A549 (cell line): ENCODE measurements around the gene PUM2. TPM values are rescaled to one million over a fixed set of nuclear protein-coding genes. Genes with fewer than 3 reads are reported as not detected.

Experiments used
- ATAC-seq, 2 experiments: fragments of 200-7000 bp in 1 of 2; fragments of >200 bp in 1 of 2; cut with Nextera tagmentation in 1 of 2; cut with Tn5 transposase in 1 of 2; 3 replicates each; pipeline versions ENCODE4 v1.8.0 to v1.9.1; 2018 to 2020; ENCODE audit warnings: mild to moderate bottlenecking in 1 of 2, moderate library complexity in 1 of 2
- CTCF ChIA-PET: fragments of 300-600 bp; sonication (Branson Sonifier 250); formaldehyde crosslinking; extraction: SDS; loops from one replicate; lab custom pipeline; 2021; ENCODE audit warnings: antibody characterized with exemption, inconsistent platforms; lab: Yijun Ruan, JAX
- POLR2A ChIA-PET: fragments of 350-600 bp; formaldehyde crosslinking; extraction: SDS; loops from one replicate; lab custom pipeline; 2021; ENCODE audit warnings: antibody characterized with exemption, inconsistent platforms; lab: Yijun Ruan, JAX
- DNase-seq, 2 experiments: peaks; one replicate each; pipeline versions ENCODE4 v3.0.0 to v3.0.0-alpha.2; 2011 to 2016; ENCODE audit warnings: low read depth in 1 of 2, low spot score in 1 of 2
- FAIRE-seq: peaks from 2 replicates; lab custom pipeline; 2011; peaks lifted over from hg19 to GRCh38; lab: Jason Lieb, UNC
- H3K27ac ChIP-seq, 2 experiments: fragments of >200 bp; sonication (Bioruptor Twin); formaldehyde crosslinking; 3 replicates each; pipeline ENCODE4 v1.5.1; 2016 to 2017
- H3K4me1 ChIP-seq: fragments of >200 bp; sonication (Bioruptor Twin); formaldehyde crosslinking; 3 replicates; pipeline ENCODE4 v1.6.1; 2016
- H3K4me2 ChIP-seq: fragments of >200 bp; sonication (Bioruptor Twin); formaldehyde crosslinking; 3 replicates; pipeline ENCODE4 v1.6.1; 2016
- H3K4me3 ChIP-seq: fragments of >200 bp; sonication (Bioruptor Twin); formaldehyde crosslinking; 3 replicates; pipeline ENCODE4 v1.5.1; 2016
- H3K9me3 ChIP-seq: fragments of >200 bp; sonication (Bioruptor Twin); formaldehyde crosslinking; 3 replicates; pipeline ENCODE4 v1.6.1; 2016
- BCL3 ChIP-seq: fragments of >200 bp; sonication (Bioruptor Twin); formaldehyde crosslinking; IDR thresholded peaks from 3 replicates; pipeline ENCODE4 v1.6.1; 2016
- BHLHE40 ChIP-seq: IDR thresholded peaks from 2 replicates; pipeline ENCODE4 v1.6.1; 2012; ENCODE audit warnings: low read depth, low read length, inconsistent platforms
- CBX2 ChIP-seq: fragments of 200-600 bp; sonication (generic); IDR thresholded peaks from 2 replicates; pipeline ENCODE4 v1.6.1; 2016; ENCODE audit warnings: low read depth, mild to moderate bottlenecking, borderline replicate concordance
- CEBPB ChIP-seq, 2 experiments: fragments of >200 bp in 1 of 2; sonication (Bioruptor Twin) in 1 of 2; formaldehyde crosslinking in 1 of 2; IDR thresholded peaks; 2 replicates each; pipeline ENCODE4 v1.6.1; 2012 to 2016
- CHD4 ChIP-seq: fragments of 200-600 bp; sonication (generic); IDR thresholded peaks from 2 replicates; pipeline ENCODE4 v1.6.1; 2016; ENCODE audit warnings: antibody characterized with exemption, mild to moderate bottlenecking, borderline replicate concordance
- CTCF ChIP-seq: fragments of >200 bp; sonication (Bioruptor Twin); formaldehyde crosslinking; IDR thresholded peaks from 3 replicates; pipeline ENCODE4 v1.5.1; 2016
- E2F6 ChIP-seq: IDR thresholded peaks from 2 replicates; pipeline ENCODE4 v1.6.1; 2012; ENCODE audit warnings: low read depth, borderline replicate concordance
- EP300 ChIP-seq, 2 experiments: fragments of >200 bp; sonication (Bioruptor Twin); formaldehyde crosslinking; IDR thresholded peaks; 2 replicates in 1 of 2; 3 replicates in 1 of 2; pipeline ENCODE4 v1.6.1; 2016 to 2017
- ESRRA ChIP-seq: fragments of 150-350 bp; IDR thresholded peaks from 2 replicates; pipeline ENCODE4 v1.6.1; 2014; ENCODE audit warnings: mild to moderate bottlenecking, low read length, borderline replicate concordance
- FOSL2 ChIP-seq, 2 experiments: fragments of 450-650 bp in 1 of 2; fragments of >200 bp in 1 of 2; sonication (Bioruptor Twin) in 1 of 2; formaldehyde crosslinking; IDR thresholded peaks; 2 replicates each; pipeline versions ENCODE4 v1.5.0 to v1.6.1; 2016 to 2020; ENCODE audit warnings: mild to moderate bottlenecking in 1 of 2, moderate library complexity in 1 of 2
- HDAC2 ChIP-seq: fragments of 200-600 bp; sonication (generic); IDR thresholded peaks from 2 replicates; pipeline ENCODE4 v1.6.1; 2016
- HES2 ChIP-seq: fragments of >200 bp; sonication (Bioruptor Twin); formaldehyde crosslinking; IDR thresholded peaks from 2 replicates; pipeline ENCODE4 v1.6.1; 2016
- HOXB13 ChIP-seq: fragments of 250-450 bp; sonication (Bioruptor Pico); IDR thresholded peaks from 2 replicates; pipeline ENCODE4 v1.5.0; 2020; ENCODE audit warnings: low read depth, mild to moderate bottlenecking, moderate library complexity
- HOXB5 ChIP-seq: fragments of 250-450 bp; sonication (Bioruptor Pico); IDR thresholded peaks from 2 replicates; pipeline ENCODE4 v1.5.0; 2020; ENCODE audit warnings: mild to moderate bottlenecking, moderate library complexity
- MAFK ChIP-seq: fragments of 450-650 bp; IDR thresholded peaks from 2 replicates; pipeline ENCODE4 v1.6.1; 2014; ENCODE audit not compliant: partially characterized antibody
- MAX ChIP-seq: IDR thresholded peaks from 2 replicates; pipeline ENCODE4 v1.6.1; 2012
- MYC ChIP-seq: IDR thresholded peaks from 2 replicates; pipeline ENCODE4 v1.6.1; 2012; ENCODE audit warnings: mild to moderate bottlenecking, inconsistent platforms, low read length, improper control_type of control experiment, borderline replicate concordance
- NPAS2 ChIP-seq: fragments of 250-450 bp; sonication (Bioruptor Pico); IDR thresholded peaks from 2 replicates; pipeline ENCODE4 v1.8.0; 2022; ENCODE audit warnings: mild to moderate bottlenecking, moderate library complexity, borderline replicate concordance
- POLR2A ChIP-seq: IDR thresholded peaks from 2 replicates; pipeline ENCODE4 v1.6.1; 2012; ENCODE audit warnings: mild to moderate bottlenecking, low read length
- TP53 ChIP-seq: fragments of 250-450 bp; sonication (Bioruptor Pico); IDR thresholded peaks from 2 replicates; pipeline ENCODE4 v1.5.0; 2021; ENCODE audit warnings: mild to moderate bottlenecking, moderate library complexity
- ZC3H11A ChIP-seq: fragments of 450-650 bp; IDR thresholded peaks from 2 replicates; pipeline ENCODE4 v1.6.1; 2014; ENCODE audit warnings: antibody characterized with exemption, mild to moderate bottlenecking
- ZFP36 ChIP-seq: fragments of 450-650 bp; IDR thresholded peaks from 2 replicates; pipeline ENCODE4 v1.6.1; 2014; ENCODE audit warnings: borderline replicate concordance; ENCODE audit not compliant: partially characterized antibody
- ZSCAN20 ChIP-seq: fragments of 250-450 bp; sonication (Bioruptor Pico); IDR thresholded peaks from 2 replicates; pipeline ENCODE4 v1.8.0; 2022; ENCODE audit warnings: mild to moderate bottlenecking, moderate library complexity
- WGBS: methylation state at CpG from one replicate; pipeline ENCODE4 v1.1.6; 2017; ENCODE audit errors: missing lambda C conversion rate; 5-methylcytosine and 5-hydroxymethylcytosine counted together
- polyA plus RNA-seq, 4 experiments: library from polyadenylated mRNA; depleted of rRNA in 3 of 4; stranded (reverse); fragments of >200 nt; fragmentation: RNase III in 1 of 4; extraction: RNeasy Plus Mini Kit Qiagen cat#74134 plus additional on column Dnase treatment in 1 of 4; gene quantifications; 2 replicates in 3 of 4; 3 replicates in 1 of 4; pipeline ENCODE4 v1.2.3, GENCODE V29; 2011 to 2017

PUM2 gene
- polyA plus RNA-seq, 2 of the 4 experiments (the other 2 are of a cell fraction), result 44.6 to 94.2 TPM

GRCh38 chr2:20212459-20212870 lies 138.2 kb downstream of the PUM2 start:
- no peak overlapping the region for H3K4me3 ChIP-seq
- H3K4me1 ChIP-seq, result peaks cover 53% of the 10 kb centered on the region
- DNase-seq (no peak), ATAC-seq (no peak), FAIRE-seq (no peak)
- CTCF ChIA-PET, result interaction anchor here (1.2 to 15.3 kb wide), 4 partner anchors 8 to 77 kb away, joined by 3 to 202 read pairs (median 80); partner anchors contain the start of gene SDC1
- 84% methylated on average over 11 of the region's 11 CpGs for WGBS
- H3K27ac ChIP-seq, result 0 out of 6 replicates have a peak overlapping the region, but pooled peaks of 1 of the 2 experiments have one; percentile 14
- no peaks in the 10 kb centered on the region for H3K9me3 ChIP-seq
- TF ChIP-seq MAX, result no peak
- TF ChIP-seq CBX2, result no peak
- no peak for TF ChIP-seq HOXB5
- no peak for TF ChIP-seq HDAC2
- TF ChIP-seq FOSL2 (IDR thresholded peaks at IDR 0.05), result no peak
- TF ChIP-seq FOSL2 (CRISPR knock-in tag; IDR thresholded peaks at IDR 0.05), result no peak
- TF ChIP-seq POLR2A, result no peak
- TF ChIP-seq E2F6, result no peak
- TF ChIP-seq HES2, result no peak
- no peak for TF ChIP-seq MAFK
- TF ChIP-seq CEBPB (IDR thresholded peaks at IDR 0.05), result no peak
- TF ChIP-seq CHD4, result no peak
- POLR2A ChIA-PET, result interaction anchor here (0.5 kb wide), 1 partner anchor 10 kb away, joined by 3 read pairs; no protein-coding TSS in a partner anchor
- no peak overlapping the region for H3K4me2 ChIP-seq

GRCh38 chr2:20211860-20212458 lies 138.7 kb downstream of the PUM2 start:
- 91% methylated on average over 12 of the region's 14 CpGs for WGBS
- no peak for TF ChIP-seq BHLHE40
- TF ChIP-seq EP300 (IDR thresholded peaks at IDR 0.05), result no peak
- TF ChIP-seq ZFP36, result no peak
- no peak for TF ChIP-seq MYC
- no peak for TF ChIP-seq ZSCAN20 (CRISPR knock-in tag)
- TF ChIP-seq HOXB13 (CRISPR knock-in tag), result no peak
- no peak for TF ChIP-seq CBX2
- TF ChIP-seq HDAC2, result no peak
- TF ChIP-seq BCL3, result no peak
- no peak for TF ChIP-seq NPAS2
- no peak for TF ChIP-seq HES2
- TF ChIP-seq ESRRA, result no peak
- TF ChIP-seq TP53 (CRISPR knock-in tag), result no peak
- TF ChIP-seq CTCF, result no peak
- no peak for TF ChIP-seq ZC3H11A
- Histone ChIP-seq H3K9me3 (no peaks in the 10 kb centered on the region), H3K4me3 (no peak overlapping the region), H3K27ac (no peak overlapping the region), H3K4me2 (no peak overlapping the region), H3K4me1 (peaks cover 57% of the 10 kb centered on the region)
- DNase-seq (no peak), ATAC-seq (no peak), FAIRE-seq (no peak)
- CTCF ChIA-PET, result interaction anchor here (0.9 to 15.3 kb wide), 8 partner anchors 9 to 196 kb away, joined by 3 to 149 read pairs (median 4); partner anchors contain the start of gene SDC1
- POLR2A ChIA-PET, result interaction anchor here (0.5 kb wide), 1 partner anchor 11 kb away, joined by 3 read pairs; no protein-coding TSS in a partner anchor
